CD4-positive, alpha-beta T cell (primary cell): ENCODE measurements around the gene MCTS1. TPM values are rescaled to one million over a fixed set of nuclear protein-coding genes. Genes with fewer than 3 reads are reported as not detected.
A peak's percentile ranks its signal among the peaks of the same experiment; 100 is the strongest.

Experiments used
- ATAC-seq: fragments of 200-7000 bp; cut with Tn5 transposase; one replicate; pipeline ENCODE4 v1.10.0; 2022; ENCODE audit warnings: mild to moderate bottlenecking; ENCODE audit not compliant: poor library complexity
- CTCF ChIA-PET: fragments of 350-600 bp; sonication (Branson Sonifier 250); formaldehyde crosslinking; loops from one replicate; lab custom pipeline; 2021; ENCODE audit warnings: antibody characterized with exemption, inconsistent platforms; lab: Charles Lee
- POLR2A ChIA-PET: fragments of 350-600 bp; sonication (Branson Sonifier 250); formaldehyde crosslinking; loops from one replicate; lab custom pipeline; 2021; ENCODE audit warnings: antibody characterized with exemption, inconsistent platforms; lab: Charles Lee
- DNase-seq, 14 experiments: peaks; one replicate each; pipeline ENCODE4 v3.0.0-alpha.2; 2013 to 2020; ENCODE audit warnings: mixed read lengths in 2 of 14
- H3K27ac ChIP-seq, 2 donors: one replicate each; pipeline versions ENCODE4 v1.5.1 to v1.7.0; 2013; ENCODE audit warnings: low read length in 2 of 2, low read depth in 1 of 2, mild to moderate bottlenecking in 1 of 2
- H3K27me3 ChIP-seq, 2 experiments: 1 replicate in 1 of 2; 2 replicates in 1 of 2; pipeline versions ENCODE4 v1.6.1 to v1.7.0; 2013; ENCODE audit warnings: low read length in 2 of 2, control low read depth in 1 of 2, mild to moderate bottlenecking in 1 of 2, moderate library complexity in 1 of 2; ENCODE audit not compliant: insufficient read depth in 2 of 2, control insufficient read depth in 1 of 2
- H3K36me3 ChIP-seq: one replicate; pipeline ENCODE4 v1.6.1; 2013; ENCODE audit warnings: low read length, control low read depth; ENCODE audit not compliant: insufficient read depth
- H3K4me1 ChIP-seq: one replicate; pipeline ENCODE4 v1.6.1; 2013; ENCODE audit warnings: low read length, control low read depth; ENCODE audit not compliant: insufficient read depth
- H3K4me3 ChIP-seq: one replicate; pipeline ENCODE4 v1.5.1; 2013; ENCODE audit warnings: mild to moderate bottlenecking, low read length, moderate library complexity
- H3K9me3 ChIP-seq, 2 experiments: 1 replicate in 1 of 2; 2 replicates in 1 of 2; pipeline versions ENCODE4 v1.6.1 to v1.7.0; 2013; ENCODE audit warnings: low read length in 2 of 2, mild to moderate bottlenecking in 2 of 2, control low read depth in 1 of 2, moderate library complexity in 1 of 2; ENCODE audit not compliant: control insufficient read depth in 1 of 2, insufficient read depth in 1 of 2
- H3K27ac Mint-ChIP-seq: one replicate; pipeline ENCODE4 v1.8.0; 2020; ENCODE audit warnings: mixed read lengths
- H3K27me3 Mint-ChIP-seq: one replicate; pipeline ENCODE4 v1.8.0; 2021; ENCODE audit warnings: mixed read lengths
- H3K36me3 Mint-ChIP-seq: one replicate; pipeline ENCODE4 v1.8.0; 2021; ENCODE audit warnings: low read depth, mixed read lengths
- H3K4me1 Mint-ChIP-seq: one replicate; pipeline ENCODE4 v1.8.0; 2021; ENCODE audit warnings: low read depth, mixed read lengths
- H3K4me3 Mint-ChIP-seq: one replicate; pipeline ENCODE4 v1.8.0; 2020; ENCODE audit warnings: mild to moderate bottlenecking, mixed read lengths
- H3K9me3 Mint-ChIP-seq: one replicate; pipeline ENCODE4 v1.8.0; 2020; ENCODE audit warnings: mixed read lengths
- intact Hi-C, 2 experiments: fragments of 100-400 bp; cut with DNase I in 1 of 2; cut with micrococcal nuclease in 1 of 2; formaldehyde crosslinking; loops; one replicate each; pipeline versions ENCODE4 v1.15.1 to v1.9.0; 2023 to 2025; cut with DNase I, micrococcal nuclease
- total RNA-seq, 174 experiments: library from RNA in 2 of 174; stranded (reverse) in 2 of 174; gene quantifications; one replicate each; pipeline ENCODE4 v1.2.3 and lab custom pipeline; 2021 to 2026
- TF ChIP-seq, protein P1 (sequence below): fragments of 200-600 bp; IDR thresholded peaks from one replicate; pipeline ENCODE4 v1.8.0; 2022; ENCODE audit warnings: antibody characterized with exemption, mild to moderate bottlenecking

Gene MCTS1
- total RNA-seq, 2 experiments from 2014 or later: 10.1 to 10.9 TPM

DNA sequence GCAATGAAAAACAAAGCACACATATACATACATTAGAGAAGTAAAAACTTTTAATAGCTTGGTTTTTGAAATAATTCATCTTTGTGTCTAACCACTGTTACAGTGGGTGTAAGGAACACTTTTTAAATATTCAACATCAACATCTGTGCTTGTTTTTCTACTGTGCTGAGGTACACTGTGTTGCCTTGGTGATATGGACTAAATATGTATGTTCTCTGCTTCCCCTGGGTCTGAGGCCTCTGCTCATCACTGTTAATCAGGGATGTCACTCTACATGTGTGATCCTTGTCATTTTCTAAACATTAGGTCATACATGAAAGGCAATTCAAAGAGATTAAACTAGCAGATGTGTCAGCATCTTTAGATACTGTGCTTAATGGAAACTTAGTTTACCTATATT is 10.9 kb downstream of the MCTS1 start:
- Histone ChIP-seq H3K9me3 (no peaks in the 10 kb centered on the region), H3K36me3 (peaks cover 28% of the 10 kb centered on the region), H3K27ac (no peak overlapping the region), H3K4me1 (no peaks in the 10 kb centered on the region), H3K27me3 (no peaks in the 10 kb centered on the region), H3K4me3 (no peak overlapping the region)
- Mint-ChIP-seq H3K4me3 (no peak overlapping the region), H3K27ac (peak overlapping the region; percentile 39), H3K9me3 (no peaks in the 10 kb centered on the region), H3K27me3 (no peaks in the 10 kb centered on the region), H3K4me1 (no peaks in the 10 kb centered on the region), H3K36me3 (peaks cover 39% of the 10 kb centered on the region)
- POLR2A ChIA-PET: interaction anchor here (2.3 kb wide), 1 partner anchor 54 kb away, joined by 7 read pairs; the partner anchor contains the start of gene CUL4B
- no peak for DNase-seq
- intact Hi-C loops: no loop called here
- ATAC-seq: no peak
- TF ChIP-seq, protein P1, sequence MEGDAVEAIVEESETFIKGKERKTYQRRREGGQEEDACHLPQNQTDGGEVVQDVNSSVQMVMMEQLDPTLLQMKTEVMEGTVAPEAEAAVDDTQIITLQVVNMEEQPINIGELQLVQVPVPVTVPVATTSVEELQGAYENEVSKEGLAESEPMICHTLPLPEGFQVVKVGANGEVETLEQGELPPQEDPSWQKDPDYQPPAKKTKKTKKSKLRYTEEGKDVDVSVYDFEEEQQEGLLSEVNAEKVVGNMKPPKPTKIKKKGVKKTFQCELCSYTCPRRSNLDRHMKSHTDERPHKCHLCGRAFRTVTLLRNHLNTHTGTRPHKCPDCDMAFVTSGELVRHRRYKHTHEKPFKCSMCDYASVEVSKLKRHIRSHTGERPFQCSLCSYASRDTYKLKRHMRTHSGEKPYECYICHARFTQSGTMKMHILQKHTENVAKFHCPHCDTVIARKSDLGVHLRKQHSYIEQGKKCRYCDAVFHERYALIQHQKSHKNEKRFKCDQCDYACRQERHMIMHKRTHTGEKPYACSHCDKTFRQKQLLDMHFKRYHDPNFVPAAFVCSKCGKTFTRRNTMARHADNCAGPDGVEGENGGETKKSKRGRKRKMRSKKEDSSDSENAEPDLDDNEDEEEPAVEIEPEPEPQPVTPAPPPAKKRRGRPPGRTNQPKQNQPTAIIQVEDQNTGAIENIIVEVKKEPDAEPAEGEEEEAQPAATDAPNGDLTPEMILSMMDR: no peak
- CTCF ChIA-PET: no interaction called here

DNA sequence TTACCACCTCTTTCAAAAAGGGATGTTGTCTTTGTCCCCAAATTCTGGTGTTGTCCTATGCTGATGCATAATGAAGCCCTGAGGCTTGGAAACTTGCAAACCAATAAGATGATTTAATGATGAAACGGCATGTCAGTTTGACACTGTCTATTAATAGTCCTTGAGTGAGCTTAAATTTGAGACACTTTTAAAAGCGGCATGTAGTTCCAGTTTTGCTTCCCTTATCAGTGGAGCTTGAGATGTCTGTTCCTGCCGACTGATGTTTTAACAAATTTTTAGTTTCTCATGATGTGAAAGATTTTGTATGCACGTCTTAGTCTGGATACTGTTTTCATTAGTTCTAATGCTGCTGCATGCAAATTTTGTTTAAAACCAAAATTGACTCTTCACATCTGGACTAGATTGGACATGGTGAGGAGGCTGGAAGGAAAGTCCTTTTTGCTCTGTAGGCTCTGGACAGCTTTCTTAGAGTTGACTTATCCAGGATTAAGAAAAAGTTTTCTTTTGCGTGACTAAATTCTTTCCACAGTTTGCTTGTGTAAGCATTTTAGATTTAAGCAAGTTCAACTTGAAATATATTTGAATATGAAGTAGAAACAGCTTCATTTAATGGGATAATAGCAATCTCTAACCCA is 14.2 kb downstream of the MCTS1 start:
- no peak overlapping the region for H3K4me3 Mint-ChIP-seq
- ChIA-PET POLR2A (interaction anchor here (1.9 to 2.7 kb wide), 2 partner anchors 14 to 57 kb away, joined by 7 to 9 read pairs; partner anchors contain the start of genes CUL4B and MCTS1), CTCF (no interaction called here)
- no peaks in the 10 kb centered on the region for H3K4me1 Mint-ChIP-seq
- Histone ChIP-seq H3K4me3 (no peak overlapping the region), H3K4me1 (no peaks in the 10 kb centered on the region), H3K36me3 (peaks cover 18% of the 10 kb centered on the region), H3K27me3 (no peaks in the 10 kb centered on the region), H3K9me3 (no peaks in the 10 kb centered on the region), H3K27ac (no peak overlapping the region)
- ATAC-seq (no peak), DNase-seq (no peak)
- TF ChIP-seq, protein P1: no peak
- no peaks in the 10 kb centered on the region for H3K9me3 Mint-ChIP-seq
- peaks cover 44% of the 10 kb centered on the region for H3K36me3 Mint-ChIP-seq
- H3K27ac Mint-ChIP-seq: no peak overlapping the region
- intact Hi-C loops: no loop called here
- no peaks in the 10 kb centered on the region for H3K27me3 Mint-ChIP-seq

DNA sequence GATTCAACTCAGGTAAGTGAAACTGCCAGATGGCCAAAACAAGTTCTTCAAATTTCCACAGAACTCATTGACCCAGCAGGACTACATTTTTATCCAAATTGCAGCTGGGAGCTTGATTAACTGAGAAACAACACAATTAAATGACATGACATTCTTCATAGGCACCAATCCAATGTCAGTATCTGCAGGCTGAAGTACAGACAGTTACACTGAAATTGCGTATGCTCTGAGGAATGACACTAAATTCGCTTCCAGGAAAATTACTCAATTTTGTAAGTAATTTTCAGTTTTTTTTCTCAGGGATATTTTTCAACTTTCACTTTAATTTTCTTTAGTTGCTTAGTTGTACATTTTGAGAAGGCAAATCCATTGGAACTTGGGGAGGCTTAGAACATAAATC is 21.5 kb downstream of the MCTS1 start:
- intact Hi-C loops: no loop called here
- H3K27me3 Mint-ChIP-seq: no peaks in the 10 kb centered on the region
- H3K4me3 Mint-ChIP-seq: no peak overlapping the region
- POLR2A ChIA-PET: interaction anchor here (1.5 kb wide), 1 partner anchor 64 kb away, joined by 4 read pairs; the partner anchor contains the start of gene CUL4B
- peaks cover 6% of the 10 kb centered on the region for H3K36me3 ChIP-seq
- H3K4me1 Mint-ChIP-seq: peaks cover 19% of the 10 kb centered on the region
- peaks cover 10% of the 10 kb centered on the region for H3K4me1 ChIP-seq
- CTCF ChIA-PET: no interaction called here
- H3K4me3 ChIP-seq: no peak overlapping the region
- DNase-seq: no peak
- TF ChIP-seq, protein P1: no peak
- no peaks in the 10 kb centered on the region for H3K27me3 ChIP-seq
- H3K27ac Mint-ChIP-seq: no peak overlapping the region
- H3K36me3 Mint-ChIP-seq: peaks cover 36% of the 10 kb centered on the region
- H3K9me3 Mint-ChIP-seq: no peaks in the 10 kb centered on the region
- ATAC-seq: no peak
- no peak overlapping the region for H3K27ac ChIP-seq
- H3K9me3 ChIP-seq: no peaks in the 10 kb centered on the region
